CD1c-positive myeloid dendritic cell (primary cell): Measurements from ENCODE around the gene PTPN23.

Experiments used
- DNase-seq: peaks from one replicate; pipeline ENCODE4 v3.0.0-alpha.2; 2016; ENCODE audit errors: extremely low spot score

The PTPN23 gene

DNA sequence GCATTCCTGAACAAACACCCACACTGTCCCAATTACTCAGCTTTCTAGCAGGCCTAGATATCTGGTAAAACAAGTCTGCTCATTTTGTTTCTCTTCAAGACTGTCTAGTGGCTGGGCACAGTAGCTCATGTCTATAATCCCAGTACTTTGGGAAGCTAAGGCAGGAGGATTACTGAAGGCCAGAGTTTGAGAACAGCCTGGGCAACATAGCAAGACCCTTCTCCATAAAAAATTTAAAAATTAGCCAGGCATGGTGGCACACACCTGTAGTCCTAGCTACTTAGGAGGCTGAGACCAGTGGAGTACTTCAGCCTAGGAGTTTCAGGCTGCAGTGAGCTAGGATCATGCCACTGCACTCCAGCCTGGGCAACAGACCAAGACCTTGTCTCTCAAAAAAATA, 6.2 kb upstream of the PTPN23 start:
- DNase-seq: no peak

DNA sequence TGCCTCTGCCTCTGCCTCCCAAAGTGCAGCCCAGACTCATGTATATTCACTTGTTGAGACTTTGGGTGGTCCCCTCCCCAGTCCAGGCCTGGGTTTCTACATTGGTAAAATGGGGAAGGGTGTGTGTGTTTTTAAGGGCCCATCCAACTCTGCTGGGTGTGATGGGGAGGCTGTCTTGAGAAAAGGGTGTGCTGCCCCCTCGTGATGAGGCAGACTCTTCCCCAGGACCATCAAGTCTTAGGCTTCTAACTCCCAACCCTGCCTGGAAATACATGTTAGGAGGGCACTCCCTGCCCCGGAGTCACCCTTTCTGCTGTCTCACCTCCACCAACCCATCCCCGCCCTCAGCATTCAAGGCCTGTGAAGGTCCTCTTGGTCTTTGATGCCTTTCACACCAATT, 4.4 kb upstream of the PTPN23 start:
- no peak for DNase-seq

- peak; percentile 49 for DNase-seq
These were observed 3.6 kb upstream of the PTPN23 start for GRCh38 chr3:47377186-47377585.

DNA sequence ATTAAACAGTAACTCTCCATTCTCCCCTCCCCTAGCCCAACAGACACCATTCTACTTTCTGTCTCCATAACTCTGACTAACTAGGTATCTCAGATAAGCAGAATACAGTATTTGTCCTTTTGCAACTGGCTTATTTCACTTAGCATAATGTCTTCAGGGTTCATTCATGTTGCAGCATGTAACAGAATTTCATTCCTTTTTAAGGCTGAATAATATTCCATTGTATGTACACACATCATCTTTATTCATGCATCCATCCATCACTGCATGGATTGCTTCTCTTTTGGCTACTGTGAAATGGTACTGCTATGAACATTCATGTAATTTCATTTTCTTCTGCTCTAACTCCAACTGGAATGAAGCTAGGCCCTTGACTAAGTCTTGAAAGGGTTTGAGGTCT, 2.0 kb upstream of the PTPN23 start:
- DNase-seq: no peak

- DNase-seq: no peak
These were observed 1.4 kb upstream of the PTPN23 start for GRCh38 chr3:47379411-47379899.

DNA sequence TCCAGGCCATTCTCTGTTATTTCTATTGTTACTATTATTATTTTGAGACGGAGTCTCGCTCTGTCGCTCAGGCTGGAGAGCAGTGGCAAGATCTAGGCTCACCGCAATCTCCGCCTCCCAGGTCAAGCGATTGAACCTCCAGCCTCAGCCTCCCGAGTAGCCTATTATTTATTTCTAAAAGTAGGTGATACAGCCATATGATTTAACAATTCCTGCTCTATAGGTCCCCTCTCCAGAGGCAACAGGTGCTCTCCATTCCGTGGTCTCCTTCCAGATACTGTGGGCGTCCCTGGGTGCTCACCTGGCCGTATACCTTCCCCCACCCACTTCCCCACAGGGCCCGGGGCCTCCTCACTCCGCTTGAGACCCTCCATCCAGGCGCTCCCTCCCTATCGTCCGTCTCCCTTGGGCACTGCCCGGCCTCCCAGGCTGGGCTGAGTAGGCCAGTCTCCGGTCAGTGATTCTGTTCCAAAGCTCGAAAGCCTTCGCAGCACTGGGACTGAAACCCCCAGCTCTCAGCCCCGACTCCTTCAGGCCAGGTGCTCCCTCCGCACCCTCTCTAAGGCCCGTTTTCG, 708 bp upstream of the PTPN23 start:
- DNase-seq: no peak

DNA sequence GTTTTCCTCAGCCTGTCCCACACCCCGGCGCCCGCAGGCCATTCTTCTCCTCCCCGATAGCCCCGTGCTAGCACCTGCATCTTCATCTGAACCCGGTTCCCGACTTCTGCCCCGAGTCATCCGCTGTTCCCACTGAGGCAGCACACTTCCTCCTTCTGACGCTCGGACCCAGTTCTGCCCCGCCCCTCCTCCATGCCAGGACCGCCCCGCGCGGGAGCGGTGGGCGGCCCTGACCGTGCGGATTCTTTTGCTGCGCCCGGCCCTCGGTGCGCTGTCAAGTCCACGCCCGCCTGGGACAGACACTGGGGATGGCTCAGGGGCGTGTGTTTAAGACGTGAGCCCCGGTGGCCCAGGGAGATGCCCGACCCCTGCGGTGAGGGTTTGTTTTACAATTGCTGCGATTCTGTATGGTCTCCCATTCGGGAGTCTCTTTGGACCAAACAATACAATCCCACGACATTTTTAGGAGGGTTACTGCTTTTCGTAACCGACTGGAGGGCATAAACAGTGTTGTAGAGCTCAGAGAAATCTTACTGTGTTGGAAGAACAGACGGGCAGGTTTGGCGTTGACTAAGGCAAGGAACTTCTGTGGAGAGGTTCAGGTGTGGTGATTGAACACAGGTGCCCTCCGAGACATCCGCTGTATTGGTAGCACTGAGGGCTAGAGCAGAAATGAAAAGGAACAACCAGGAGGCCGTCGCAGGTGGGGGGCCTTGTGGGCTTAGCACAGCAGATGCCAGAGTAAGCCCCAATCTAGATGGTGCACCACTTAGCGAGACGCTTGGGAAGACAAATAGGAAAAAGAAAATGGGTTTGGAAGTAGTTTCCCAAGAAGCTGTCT, 716 bp downstream of the PTPN23 start:
- peak; percentile 91 for DNase-seq

GRCh38 chr3:47384425-47384824, 3.6 kb downstream of the PTPN23 start:
- DNase-seq: no peak

DNA sequence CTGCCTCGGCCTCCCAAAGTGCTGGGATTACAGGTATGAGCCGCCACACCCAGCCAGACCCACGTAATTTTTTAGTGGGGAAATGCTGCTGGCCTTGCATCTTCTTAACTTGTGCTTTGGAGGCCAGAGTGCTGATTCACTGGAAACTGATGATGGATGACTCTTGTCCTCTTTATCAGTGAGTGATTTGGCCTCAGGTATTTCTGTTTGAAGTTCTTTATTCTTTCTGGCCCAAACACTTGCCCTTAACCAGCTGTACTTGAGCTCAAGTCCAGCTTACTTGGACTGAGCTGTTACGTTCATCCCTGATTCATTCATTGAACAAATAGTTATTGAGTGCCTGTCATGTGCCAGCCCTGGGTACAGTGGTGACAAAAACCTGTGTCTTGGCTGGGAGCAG, 4.2 kb downstream of the PTPN23 start:
- no peak for DNase-seq

DNA sequence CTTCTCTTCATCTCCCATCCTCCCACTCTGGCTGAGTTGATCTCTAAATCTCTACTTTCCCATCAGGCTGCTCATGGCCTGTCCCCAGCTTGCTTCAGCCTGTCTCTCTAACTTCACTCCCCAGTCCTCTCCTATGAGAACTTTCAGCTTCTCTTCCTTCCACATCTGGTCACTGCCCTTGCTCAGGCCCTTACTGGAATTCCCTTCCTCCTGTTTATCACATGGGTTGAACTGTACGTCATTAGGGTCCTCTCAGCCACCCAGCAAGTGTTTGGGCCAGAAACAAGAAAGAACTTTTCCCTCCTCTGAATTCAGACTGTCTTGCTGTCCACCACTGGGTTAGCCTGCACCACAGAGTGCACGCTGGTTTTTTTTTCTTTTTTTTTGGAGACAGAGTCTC, 5.0 kb downstream of the PTPN23 start:
- no peak for DNase-seq

- DNase-seq: no peak
These were observed 12.1 kb downstream of the PTPN23 start for GRCh38 chr3:47392933-47393332.

- DNase-seq: no peak
These were observed 13.5 kb downstream of the PTPN23 start for GRCh38 chr3:47394140-47394870.

DNA sequence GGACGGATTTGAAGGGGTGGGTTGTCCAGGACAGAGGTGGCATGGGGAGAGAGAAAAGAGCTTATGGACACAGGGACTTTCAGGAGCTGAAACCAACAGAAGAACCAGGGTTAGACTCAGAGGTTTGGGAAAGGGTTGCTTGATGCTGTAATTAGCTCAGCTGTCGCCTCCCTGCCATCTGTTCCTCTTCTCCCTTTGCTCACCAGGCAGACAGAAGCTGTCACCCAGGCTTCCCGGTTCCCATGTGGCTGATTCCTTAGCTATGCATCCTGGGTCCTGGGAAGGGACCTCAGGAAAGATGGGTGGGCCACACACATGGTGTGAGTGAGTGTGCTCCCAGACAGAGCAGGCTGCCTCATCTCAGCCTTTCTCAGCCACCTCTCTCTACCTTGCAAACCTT, 14.1 kb downstream of the PTPN23 start:
- DNase-seq: no peak

- no peak for DNase-seq
These were observed 17.4 kb downstream of the PTPN23 start for GRCh38 chr3:47398228-47398627.

- DNase-seq: no peak
These were observed 18.2 kb downstream of the PTPN23 start for GRCh38 chr3:47399016-47399415.

DNA sequence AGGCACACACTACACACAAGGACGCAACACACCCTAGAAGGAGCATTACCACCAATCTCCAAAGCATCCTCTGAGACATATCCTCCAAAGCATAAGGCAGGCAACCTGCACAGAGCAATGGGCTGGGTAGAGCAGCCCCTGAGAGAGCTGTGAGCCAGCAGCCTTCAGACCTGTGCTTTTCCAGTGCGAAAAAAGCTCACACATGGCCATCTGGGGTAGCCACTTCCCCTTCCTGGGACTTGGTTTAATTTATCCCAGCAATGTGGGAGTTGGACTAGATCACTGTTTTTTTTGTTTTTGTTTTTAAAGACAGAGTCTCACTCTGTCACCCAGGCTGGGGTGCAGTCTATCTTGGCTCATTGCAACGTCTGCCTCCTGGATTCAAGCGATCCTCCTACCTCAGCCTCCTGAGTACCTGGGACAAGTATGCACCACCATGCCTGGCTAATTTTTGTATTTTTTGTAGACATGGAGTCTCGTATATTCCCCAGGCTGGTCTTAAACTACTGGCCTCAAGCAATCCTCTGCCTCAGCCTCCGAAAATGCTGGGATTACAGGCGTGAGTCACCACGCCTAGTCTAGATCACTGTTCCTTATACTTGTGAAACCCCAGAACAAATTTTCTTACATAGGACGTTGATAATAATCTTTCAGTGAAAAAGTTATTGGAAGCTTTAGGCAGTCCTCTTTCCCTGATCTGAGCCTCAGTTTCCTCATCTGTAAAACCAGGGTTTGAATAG, 18.9 kb downstream of the PTPN23 start:
- peak; percentile 39 for DNase-seq

DNA sequence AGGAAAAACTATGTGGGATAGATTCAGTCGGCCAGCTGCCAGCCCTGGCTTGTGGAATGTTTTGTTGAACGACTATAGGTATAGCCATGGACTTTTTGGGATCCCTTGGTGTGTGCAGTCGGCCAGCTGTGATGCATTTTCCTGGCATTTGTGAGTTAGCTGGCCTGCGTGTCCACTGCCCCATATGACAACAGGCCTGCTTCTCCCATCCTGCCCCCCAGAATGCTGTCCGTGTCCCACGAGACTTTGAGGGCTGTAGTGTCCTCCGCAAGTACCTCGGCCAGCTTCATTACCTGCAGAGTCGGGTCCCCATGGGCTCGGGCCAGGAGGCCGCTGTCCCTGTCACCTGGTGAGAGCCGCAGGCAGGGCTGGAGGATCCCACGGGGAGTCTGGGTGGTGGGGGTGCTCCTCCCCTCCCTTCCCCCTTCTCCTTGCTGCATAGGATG, 23.6 kb downstream of the PTPN23 start:
- no peak for DNase-seq

DNA sequence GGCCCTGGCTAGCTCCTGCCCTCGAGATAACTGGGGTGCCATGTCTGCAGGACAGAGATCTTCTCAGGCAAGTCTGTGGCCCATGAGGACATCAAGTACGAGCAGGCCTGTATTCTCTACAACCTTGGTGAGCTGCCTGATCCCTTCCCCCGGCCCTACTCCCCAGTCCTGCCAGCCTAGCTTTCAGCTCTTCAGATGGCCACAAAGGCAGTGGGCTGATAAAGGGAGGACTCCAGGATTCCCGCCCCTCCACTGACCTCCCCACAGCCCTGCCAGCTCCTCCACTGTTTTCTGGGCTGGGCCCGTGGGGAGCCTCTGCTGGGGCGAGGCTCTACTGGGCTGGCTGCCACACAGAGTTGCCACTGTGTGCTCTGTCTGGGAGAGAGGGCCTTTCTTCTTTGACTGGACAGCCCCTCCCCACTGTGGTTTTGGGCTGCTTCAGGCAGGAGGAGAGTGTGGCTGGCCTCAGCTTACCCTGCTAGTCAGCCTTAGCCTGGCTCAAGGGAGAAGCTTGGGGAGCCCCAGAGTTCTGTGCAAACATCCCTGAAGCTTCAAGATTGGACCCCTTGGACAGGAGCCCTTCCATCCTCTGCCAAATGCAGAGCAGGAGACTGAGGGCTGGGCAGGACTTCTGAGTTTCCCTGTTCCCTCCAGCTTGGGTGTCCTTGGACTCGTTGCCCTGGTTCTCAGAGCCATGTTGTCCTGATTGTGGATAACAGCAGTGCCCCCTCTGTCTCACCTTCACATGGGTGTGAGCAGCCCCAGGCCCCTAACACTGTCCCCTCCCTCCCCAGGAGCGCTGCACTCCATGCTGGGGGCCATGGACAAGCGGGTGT, 24.4 kb downstream of the PTPN23 start:
- DNase-seq: no peak

DNA sequence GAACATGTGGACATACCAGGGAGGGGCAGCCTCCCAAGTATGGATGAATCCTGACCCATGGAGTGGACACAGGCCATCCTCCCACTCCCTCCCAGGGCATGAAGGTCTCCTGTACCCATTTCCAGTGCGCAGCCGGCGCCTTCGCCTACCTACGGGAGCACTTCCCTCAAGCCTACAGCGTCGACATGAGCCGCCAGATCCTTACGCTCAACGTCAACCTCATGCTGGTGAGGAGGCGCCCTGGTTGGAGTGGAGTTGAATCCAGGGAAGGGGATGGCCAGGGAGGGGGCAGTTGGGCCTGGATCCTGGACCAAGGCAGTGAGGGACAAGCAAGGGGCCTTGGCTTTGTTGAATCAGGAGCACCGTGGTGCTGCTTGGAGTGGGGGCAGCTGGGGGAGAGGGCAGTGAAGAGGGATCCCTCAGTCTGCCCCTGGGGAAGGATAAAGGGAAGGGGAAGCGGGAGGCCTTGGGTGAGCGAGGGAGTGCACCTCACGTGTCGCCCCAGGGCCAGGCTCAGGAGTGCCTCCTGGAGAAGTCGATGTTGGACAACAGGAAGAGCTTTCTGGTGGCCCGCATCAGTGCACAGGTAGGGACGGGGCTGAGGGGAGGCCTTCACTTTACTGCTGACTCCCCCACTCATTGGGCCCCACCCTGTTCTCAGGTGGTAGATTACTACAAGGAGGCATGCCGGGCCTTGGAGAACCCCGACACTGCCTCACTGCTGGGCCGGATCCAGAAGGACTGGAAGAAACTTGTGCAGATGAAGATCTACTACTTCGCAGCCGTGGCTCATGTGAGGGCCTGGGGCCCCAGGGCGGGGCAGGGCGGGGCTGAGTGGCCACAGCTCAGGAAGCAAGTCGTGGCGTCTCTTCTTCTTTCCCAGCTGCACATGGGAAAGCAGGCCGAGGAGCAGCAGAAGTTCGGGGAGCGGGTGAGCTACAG, 25.3 kb downstream of the PTPN23 start:
- no peak for DNase-seq

DNA sequence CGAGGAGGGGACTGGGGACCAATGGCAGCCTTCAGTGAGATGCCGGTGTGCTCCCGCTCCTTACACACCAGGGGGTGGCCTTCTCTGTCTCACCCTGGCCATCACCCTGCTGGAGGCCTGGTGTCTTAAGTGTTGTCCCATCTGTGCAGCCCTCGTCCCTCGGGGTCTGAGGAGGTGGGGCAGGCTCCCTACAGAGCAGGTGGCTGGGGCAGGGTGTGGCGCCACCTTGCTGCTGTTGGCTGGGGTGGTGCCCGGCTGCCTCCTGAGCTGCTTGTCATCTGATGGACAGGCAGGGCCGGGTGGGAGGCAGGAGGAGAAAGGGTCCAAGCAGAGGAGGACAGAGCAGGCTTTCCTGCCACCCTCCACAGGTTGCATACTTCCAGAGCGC, 25.9 kb downstream of the PTPN23 start:
- DNase-seq: no peak
